ENCODE results near the gene PEX5L. TPM values are rescaled to one million over a fixed set of nuclear protein-coding genes. Genes with fewer than 3 reads are reported as not detected.

The PEX5L gene
- total RNA-seq, 1 experiment from 2014 or later: not detected

GRCh38 chr3:180002006-180002405 lies 34.7 kb downstream of the PEX5L start (continued):
- TF ChIP-seq, protein P1, sequence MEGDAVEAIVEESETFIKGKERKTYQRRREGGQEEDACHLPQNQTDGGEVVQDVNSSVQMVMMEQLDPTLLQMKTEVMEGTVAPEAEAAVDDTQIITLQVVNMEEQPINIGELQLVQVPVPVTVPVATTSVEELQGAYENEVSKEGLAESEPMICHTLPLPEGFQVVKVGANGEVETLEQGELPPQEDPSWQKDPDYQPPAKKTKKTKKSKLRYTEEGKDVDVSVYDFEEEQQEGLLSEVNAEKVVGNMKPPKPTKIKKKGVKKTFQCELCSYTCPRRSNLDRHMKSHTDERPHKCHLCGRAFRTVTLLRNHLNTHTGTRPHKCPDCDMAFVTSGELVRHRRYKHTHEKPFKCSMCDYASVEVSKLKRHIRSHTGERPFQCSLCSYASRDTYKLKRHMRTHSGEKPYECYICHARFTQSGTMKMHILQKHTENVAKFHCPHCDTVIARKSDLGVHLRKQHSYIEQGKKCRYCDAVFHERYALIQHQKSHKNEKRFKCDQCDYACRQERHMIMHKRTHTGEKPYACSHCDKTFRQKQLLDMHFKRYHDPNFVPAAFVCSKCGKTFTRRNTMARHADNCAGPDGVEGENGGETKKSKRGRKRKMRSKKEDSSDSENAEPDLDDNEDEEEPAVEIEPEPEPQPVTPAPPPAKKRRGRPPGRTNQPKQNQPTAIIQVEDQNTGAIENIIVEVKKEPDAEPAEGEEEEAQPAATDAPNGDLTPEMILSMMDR (IDR thresholded peaks at IDR 0.05 in 2 of 3, conservative IDR thresholded peaks at IDR 0.05 in 1 of 3; ENCODE audit: borderline replicate concordance in 1 of 3, insufficient read depth in 1 of 3, low read depth in 2 of 3, low read length in 2 of 3): no peak

GRCh38 chr3:180000500-180000899 lies 36.2 kb downstream of the PEX5L start:
- intact Hi-C loops (cut with micrococcal nuclease): no loop called here
- H2AFZ ChIP-seq (ENCODE audit: low read depth, low read length, poor library complexity, severe bottlenecking): no peak overlapping the region
- H3K9me2 ChIP-seq (ENCODE audit: insufficient read depth): no peaks in the 10 kb centered on the region
- no peaks in the 10 kb centered on the region for H3K9me3 ChIP-seq (ENCODE audit: control insufficient read depth in 1 of 2, insufficient read depth in 1 of 2, low read depth in 1 of 2, low read length in 2 of 2)
- no peaks in the 10 kb centered on the region for H3K4me1 ChIP-seq (ENCODE audit: control insufficient read depth in 1 of 2, insufficient read depth in 2 of 2, low read length in 2 of 2)
- TF ChIP-seq ATF3 (IDR thresholded peaks at IDR 0.05) (no peak), ZNF274 (IDR thresholded peaks at IDR 0.05; ENCODE audit: low read depth, low read length) (no peak), SIN3A (IDR thresholded peaks at IDR 0.05; ENCODE audit: low read depth) (no peak), ELF1 (IDR thresholded peaks at IDR 0.05; ENCODE audit: borderline replicate concordance, low read depth) (no peak), EGR1 (IDR thresholded peaks at IDR 0.05; ENCODE audit: low read depth) (no peak), YY1 (IDR thresholded peaks at IDR 0.05; ENCODE audit: extremely low read depth, insufficient replicate concordance, low read depth, low read length) (no peak), CEBPB (IDR thresholded peaks at IDR 0.05; ENCODE audit: low read depth) (no peak), SP1 (IDR thresholded peaks at IDR 0.05; ENCODE audit: low read depth) (no peak)
- TF ChIP-seq, protein P2, sequence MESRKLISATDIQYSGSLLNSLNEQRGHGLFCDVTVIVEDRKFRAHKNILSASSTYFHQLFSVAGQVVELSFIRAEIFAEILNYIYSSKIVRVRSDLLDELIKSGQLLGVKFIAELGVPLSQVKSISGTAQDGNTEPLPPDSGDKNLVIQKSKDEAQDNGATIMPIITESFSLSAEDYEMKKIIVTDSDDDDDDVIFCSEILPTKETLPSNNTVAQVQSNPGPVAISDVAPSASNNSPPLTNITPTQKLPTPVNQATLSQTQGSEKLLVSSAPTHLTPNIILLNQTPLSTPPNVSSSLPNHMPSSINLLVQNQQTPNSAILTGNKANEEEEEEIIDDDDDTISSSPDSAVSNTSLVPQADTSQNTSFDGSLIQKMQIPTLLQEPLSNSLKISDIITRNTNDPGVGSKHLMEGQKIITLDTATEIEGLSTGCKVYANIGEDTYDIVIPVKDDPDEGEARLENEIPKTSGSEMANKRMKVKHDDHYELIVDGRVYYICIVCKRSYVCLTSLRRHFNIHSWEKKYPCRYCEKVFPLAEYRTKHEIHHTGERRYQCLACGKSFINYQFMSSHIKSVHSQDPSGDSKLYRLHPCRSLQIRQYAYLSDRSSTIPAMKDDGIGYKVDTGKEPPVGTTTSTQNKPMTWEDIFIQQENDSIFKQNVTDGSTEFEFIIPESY (IDR thresholded peaks at IDR 0.05; ENCODE audit: extremely low read depth, insufficient replicate concordance, low read length): no peak
- TF ChIP-seq, protein P3, sequence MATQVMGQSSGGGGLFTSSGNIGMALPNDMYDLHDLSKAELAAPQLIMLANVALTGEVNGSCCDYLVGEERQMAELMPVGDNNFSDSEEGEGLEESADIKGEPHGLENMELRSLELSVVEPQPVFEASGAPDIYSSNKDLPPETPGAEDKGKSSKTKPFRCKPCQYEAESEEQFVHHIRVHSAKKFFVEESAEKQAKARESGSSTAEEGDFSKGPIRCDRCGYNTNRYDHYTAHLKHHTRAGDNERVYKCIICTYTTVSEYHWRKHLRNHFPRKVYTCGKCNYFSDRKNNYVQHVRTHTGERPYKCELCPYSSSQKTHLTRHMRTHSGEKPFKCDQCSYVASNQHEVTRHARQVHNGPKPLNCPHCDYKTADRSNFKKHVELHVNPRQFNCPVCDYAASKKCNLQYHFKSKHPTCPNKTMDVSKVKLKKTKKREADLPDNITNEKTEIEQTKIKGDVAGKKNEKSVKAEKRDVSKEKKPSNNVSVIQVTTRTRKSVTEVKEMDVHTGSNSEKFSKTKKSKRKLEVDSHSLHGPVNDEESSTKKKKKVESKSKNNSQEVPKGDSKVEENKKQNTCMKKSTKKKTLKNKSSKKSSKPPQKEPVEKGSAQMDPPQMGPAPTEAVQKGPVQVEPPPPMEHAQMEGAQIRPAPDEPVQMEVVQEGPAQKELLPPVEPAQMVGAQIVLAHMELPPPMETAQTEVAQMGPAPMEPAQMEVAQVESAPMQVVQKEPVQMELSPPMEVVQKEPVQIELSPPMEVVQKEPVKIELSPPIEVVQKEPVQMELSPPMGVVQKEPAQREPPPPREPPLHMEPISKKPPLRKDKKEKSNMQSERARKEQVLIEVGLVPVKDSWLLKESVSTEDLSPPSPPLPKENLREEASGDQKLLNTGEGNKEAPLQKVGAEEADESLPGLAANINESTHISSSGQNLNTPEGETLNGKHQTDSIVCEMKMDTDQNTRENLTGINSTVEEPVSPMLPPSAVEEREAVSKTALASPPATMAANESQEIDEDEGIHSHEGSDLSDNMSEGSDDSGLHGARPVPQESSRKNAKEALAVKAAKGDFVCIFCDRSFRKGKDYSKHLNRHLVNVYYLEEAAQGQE (IDR thresholded peaks at IDR 0.05; ENCODE audit: low read depth): no peak
- TF ChIP-seq, protein P1 (IDR thresholded peaks at IDR 0.05 in 2 of 3, conservative IDR thresholded peaks at IDR 0.05 in 1 of 3; ENCODE audit: borderline replicate concordance in 1 of 3, insufficient read depth in 1 of 3, low read depth in 2 of 3, low read length in 2 of 3): no peak
- no peak overlapping the region for H3K27ac ChIP-seq (ENCODE audit: low read depth, low read length)
- ChIA-PET CTCF (no interaction called here), RAD21 (ENCODE audit: low non-redundant PET in 1 of 2, low total read pairs in 2 of 2, uncharacterized antibody in 2 of 2, unreplicated experiment in 2 of 2) (no interaction called here), POLR2A (no interaction called here)
- no peaks in the 10 kb centered on the region for H4K20me1 ChIP-seq (ENCODE audit: insufficient read depth)
- ATAC-seq (no peak), DNase-seq (ENCODE audit: low read depth, low spot score) (no peak)
- no peaks in the 10 kb centered on the region for H3K36me3 ChIP-seq (ENCODE audit: control insufficient read depth in 1 of 2, insufficient read depth in 2 of 2, low read length in 2 of 2)
- no peaks in the 10 kb centered on the region for H3K79me2 ChIP-seq (ENCODE audit: insufficient read depth, low read length)
- no peaks in the 10 kb centered on the region for H3K27me3 ChIP-seq (ENCODE audit: insufficient read depth, low read length)
- H3K9ac ChIP-seq (ENCODE audit: low read length): no peak overlapping the region
- no TSS peak for BruUV-seq (replicated peaks)
- no peak overlapping the region for H3K4me2 ChIP-seq (ENCODE audit: low read length)
- H3K4me3 ChIP-seq (replicated peaks in 1 of 2; ENCODE audit: low read depth in 1 of 2, low read length in 2 of 2): no peak overlapping the region

Measured in HCT116 (cell line).